Measurements from ENCODE around the gene SSBP2.

Gene SSBP2

GRCh38 chr5:81721049-81721448, 29.8 kb downstream of the SSBP2 start:
- TF ChIP-seq FOXM1 (IDR thresholded peaks at IDR 0.05; ENCODE audit: borderline replicate concordance, low read depth) (no peak), USF1 (IDR thresholded peaks at IDR 0.05) (no peak), EGR1 (IDR thresholded peaks at IDR 0.05) (no peak), RAD21 (IDR thresholded peaks at IDR 0.05; ENCODE audit: low read depth) (no peak), TCF12 (IDR thresholded peaks at IDR 0.05; ENCODE audit: low read depth) (no peak), EP300 (IDR thresholded peaks at IDR 0.05; ENCODE audit: borderline replicate concordance) (no peak)

GRCh38 chr5:81719743-81720345, 31.1 kb downstream of the SSBP2 start:
- no peak for TF ChIP-seq CREB1 (IDR thresholded peaks at IDR 0.05; ENCODE audit: low read depth)
- TF ChIP-seq RAD21 (IDR thresholded peaks at IDR 0.05; ENCODE audit: low read depth) = no peak
- TF ChIP-seq EP300 (IDR thresholded peaks at IDR 0.05; ENCODE audit: borderline replicate concordance) = no peak
- TF ChIP-seq REST (IDR thresholded peaks at IDR 0.05; ENCODE audit: low read depth) = no peak
- no peak for TF ChIP-seq TAF1 (IDR thresholded peaks at IDR 0.05; ENCODE audit: low read depth)
- no peak for TF ChIP-seq NFIC (IDR thresholded peaks at IDR 0.05)
- no peak for TF ChIP-seq TEAD4 (IDR thresholded peaks at IDR 0.05)
- no peak for TF ChIP-seq USF1 (IDR thresholded peaks at IDR 0.05)
- no peak for TF ChIP-seq ZBTB7A (IDR thresholded peaks at IDR 0.05; ENCODE audit: low read depth)

- TF ChIP-seq NFIC (IDR thresholded peaks at IDR 0.05) = no peak
- no peak for TF ChIP-seq USF1 (IDR thresholded peaks at IDR 0.05)
- TF ChIP-seq CEBPB (IDR thresholded peaks at IDR 0.05) = no peak
- no peak for TF ChIP-seq FOXM1 (IDR thresholded peaks at IDR 0.05; ENCODE audit: borderline replicate concordance, low read depth)
- no peak for TF ChIP-seq TCF12 (IDR thresholded peaks at IDR 0.05; ENCODE audit: low read depth)
- TF ChIP-seq TAF1 (IDR thresholded peaks at IDR 0.05; ENCODE audit: low read depth) = no peak
- no peak for TF ChIP-seq RAD21 (IDR thresholded peaks at IDR 0.05; ENCODE audit: low read depth)
- TF ChIP-seq MAX (IDR thresholded peaks at IDR 0.05) = no peak
- TF ChIP-seq CREB1 (IDR thresholded peaks at IDR 0.05; ENCODE audit: low read depth) = no peak
- TF ChIP-seq EGR1 (IDR thresholded peaks at IDR 0.05) = no peak
- no peak for TF ChIP-seq EP300 (IDR thresholded peaks at IDR 0.05; ENCODE audit: borderline replicate concordance)
- TF ChIP-seq TEAD4 (IDR thresholded peaks at IDR 0.05) = no peak
- TF ChIP-seq REST (IDR thresholded peaks at IDR 0.05; ENCODE audit: low read depth) = no peak
- no peak for TF ChIP-seq YY1 (IDR thresholded peaks at IDR 0.05; ENCODE audit: low read depth)
- no peak for TF ChIP-seq ZBTB7A (IDR thresholded peaks at IDR 0.05; ENCODE audit: low read depth)
These were observed 32.6 kb downstream of the SSBP2 start for GRCh38 chr5:81718300-81718699.

GRCh38 chr5:81717860-81718259, 33.0 kb downstream of the SSBP2 start:
- TF ChIP-seq YY1 (IDR thresholded peaks at IDR 0.05; ENCODE audit: low read depth) (no peak), RAD21 (IDR thresholded peaks at IDR 0.05; ENCODE audit: low read depth) (no peak), MAX (IDR thresholded peaks at IDR 0.05) (no peak), FOXM1 (IDR thresholded peaks at IDR 0.05; ENCODE audit: borderline replicate concordance, low read depth) (no peak), EP300 (IDR thresholded peaks at IDR 0.05; ENCODE audit: borderline replicate concordance) (no peak), TAF1 (IDR thresholded peaks at IDR 0.05; ENCODE audit: low read depth) (no peak), ZBTB7A (IDR thresholded peaks at IDR 0.05; ENCODE audit: low read depth) (no peak), EGR1 (IDR thresholded peaks at IDR 0.05) (no peak), NFIC (IDR thresholded peaks at IDR 0.05) (no peak), REST (IDR thresholded peaks at IDR 0.05; ENCODE audit: low read depth) (no peak), TEAD4 (IDR thresholded peaks at IDR 0.05) (no peak), CREB1 (IDR thresholded peaks at IDR 0.05; ENCODE audit: low read depth) (no peak), USF1 (IDR thresholded peaks at IDR 0.05) (no peak), TCF12 (IDR thresholded peaks at IDR 0.05; ENCODE audit: low read depth) (no peak), CEBPB (IDR thresholded peaks at IDR 0.05) (no peak)

Data from Ishikawa (cell line).